Loucy (cell line): ENCODE measurements around the gene MPZL1.

Experiments
- EZH2phosphoT487 ChIP-seq: fragments of 200-600 bp; IDR thresholded peaks from 2 replicates; pipeline ENCODE4 v1.6.1; 2018; ENCODE audit warnings: antibody characterized with exemption, mild to moderate bottlenecking, moderate library complexity, borderline replicate concordance
- TF ChIP-seq, protein P1 (sequence below): fragments of 200-600 bp; sonication (generic); conservative IDR thresholded peaks from 2 replicates; pipeline ENCODE4 v1.5.1; 2014; ENCODE audit warnings: mild to moderate bottlenecking, antibody characterized with exemption, low read length

DNA sequence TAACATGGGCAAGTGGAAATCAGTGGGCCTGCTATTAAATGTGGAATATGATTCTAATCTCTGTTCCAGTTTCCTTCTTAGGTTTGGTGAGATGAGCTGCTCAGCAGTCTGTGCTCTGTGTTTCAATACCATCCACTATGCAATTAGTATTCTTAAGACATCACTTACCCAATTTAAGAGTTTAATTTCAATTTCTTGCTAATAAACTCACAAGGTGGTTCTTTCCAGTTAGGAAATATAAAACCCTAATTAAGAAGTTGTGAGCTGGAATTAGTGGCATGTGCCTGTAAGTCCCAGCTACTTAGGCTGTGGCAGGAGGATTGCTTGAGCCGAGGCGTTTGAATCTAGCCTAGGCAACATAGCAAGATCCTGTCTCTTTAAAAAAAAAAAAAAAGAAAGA, 51.7 kb downstream of the MPZL1 start:
- TF ChIP-seq, protein P1, sequence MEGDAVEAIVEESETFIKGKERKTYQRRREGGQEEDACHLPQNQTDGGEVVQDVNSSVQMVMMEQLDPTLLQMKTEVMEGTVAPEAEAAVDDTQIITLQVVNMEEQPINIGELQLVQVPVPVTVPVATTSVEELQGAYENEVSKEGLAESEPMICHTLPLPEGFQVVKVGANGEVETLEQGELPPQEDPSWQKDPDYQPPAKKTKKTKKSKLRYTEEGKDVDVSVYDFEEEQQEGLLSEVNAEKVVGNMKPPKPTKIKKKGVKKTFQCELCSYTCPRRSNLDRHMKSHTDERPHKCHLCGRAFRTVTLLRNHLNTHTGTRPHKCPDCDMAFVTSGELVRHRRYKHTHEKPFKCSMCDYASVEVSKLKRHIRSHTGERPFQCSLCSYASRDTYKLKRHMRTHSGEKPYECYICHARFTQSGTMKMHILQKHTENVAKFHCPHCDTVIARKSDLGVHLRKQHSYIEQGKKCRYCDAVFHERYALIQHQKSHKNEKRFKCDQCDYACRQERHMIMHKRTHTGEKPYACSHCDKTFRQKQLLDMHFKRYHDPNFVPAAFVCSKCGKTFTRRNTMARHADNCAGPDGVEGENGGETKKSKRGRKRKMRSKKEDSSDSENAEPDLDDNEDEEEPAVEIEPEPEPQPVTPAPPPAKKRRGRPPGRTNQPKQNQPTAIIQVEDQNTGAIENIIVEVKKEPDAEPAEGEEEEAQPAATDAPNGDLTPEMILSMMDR, result no peak
- no peak for TF ChIP-seq EZH2phosphoT487
